NCI-H1048 (cell line): ENCODE data around the gene NLK.
"Not testable (repeated sequence)": the region's sequence is repeated elsewhere in the genome, so short reads cannot be mapped to it uniquely, and the experiment has no call there.

Experiments
- DNase-seq: peaks from one replicate; lab custom pipeline; 2025; lab: John Stamatoyannopoulos, UW

Gene NLK

DNA sequence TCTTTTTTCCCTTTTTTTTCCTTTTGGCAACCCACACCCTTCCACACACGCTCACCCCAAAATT, at the start of gene NLK:
Gene NLK (plus strand): TSS at position 21 of the 64 bp plus-strand sequence. CDS start 197 bp downstream, outside the sequence.
- DNase-seq = no peak

DNA sequence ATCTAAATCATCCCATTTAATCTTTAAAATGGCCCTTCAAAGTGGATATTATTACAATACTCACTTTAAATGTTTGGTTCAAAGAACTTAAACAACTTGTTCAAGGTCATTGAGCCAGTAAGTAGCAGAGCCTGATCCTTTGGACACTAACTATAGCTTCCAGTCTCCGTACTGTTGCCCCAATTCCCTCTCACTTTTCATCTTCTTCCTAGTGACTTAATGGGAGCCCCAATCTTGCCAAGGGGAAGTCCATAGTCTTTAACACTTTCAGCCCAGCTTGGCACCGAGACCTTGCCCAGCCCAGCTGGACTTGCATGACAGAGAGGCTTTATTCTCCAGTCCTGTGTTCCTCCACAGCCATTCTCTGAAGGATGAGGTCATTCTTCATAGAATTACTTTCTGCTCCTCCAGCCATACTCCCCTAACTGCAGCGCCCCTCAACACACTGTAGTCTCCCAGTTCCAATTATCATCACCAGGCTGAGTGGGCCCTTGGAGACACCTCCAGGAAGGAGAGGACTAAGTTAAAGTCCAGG, 49.2 kb upstream of the NLK start:
- no peak for DNase-seq

DNA sequence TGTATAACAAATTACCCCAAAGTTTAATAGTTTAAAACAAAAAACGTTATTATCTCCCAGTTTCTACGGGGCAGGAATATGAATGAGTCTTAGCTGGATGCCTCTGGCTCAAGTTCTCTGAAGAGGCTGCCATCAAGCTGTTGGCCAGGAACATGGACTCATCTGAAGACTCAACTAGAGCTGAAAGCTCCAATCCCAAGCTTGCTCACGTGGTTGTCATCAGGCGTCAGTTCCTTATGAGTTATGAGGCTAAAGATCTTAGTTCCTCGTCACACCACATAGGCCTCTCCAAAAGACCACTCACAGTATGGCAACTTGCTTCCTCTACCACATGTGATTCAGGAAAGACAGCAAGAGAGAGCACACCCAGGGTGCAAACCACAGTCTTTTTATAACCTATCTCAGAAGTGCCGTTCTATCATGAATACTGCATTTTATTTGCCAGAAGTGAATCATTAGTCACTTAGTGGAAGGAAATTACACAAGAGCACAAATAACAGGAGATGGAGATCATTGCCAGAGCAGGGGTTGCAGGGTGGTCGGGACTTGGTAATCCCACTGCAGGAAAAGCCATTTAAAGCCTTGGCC, 48.7 kb upstream of the NLK start:
- no peak for DNase-seq

DNA sequence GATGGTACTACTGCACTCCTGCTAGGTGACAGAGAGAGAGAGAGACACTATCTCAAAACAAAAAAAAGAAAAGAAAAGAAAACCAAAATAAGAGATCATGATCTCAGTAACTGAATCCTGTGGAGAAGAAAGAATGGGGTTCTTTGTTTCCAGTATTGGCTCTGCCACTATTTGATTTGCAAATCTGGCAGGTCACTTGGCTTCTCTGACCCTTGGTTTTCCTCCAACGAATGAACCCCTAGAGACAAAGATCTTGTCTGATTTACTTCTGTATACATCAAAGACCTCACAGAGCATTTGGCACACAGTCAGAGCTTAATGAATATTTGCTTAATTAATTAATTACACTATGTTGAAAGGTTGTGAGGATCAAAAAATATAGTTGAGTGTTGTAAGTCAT, 47.9 kb upstream of the NLK start:
- DNase-seq = no peak

DNA sequence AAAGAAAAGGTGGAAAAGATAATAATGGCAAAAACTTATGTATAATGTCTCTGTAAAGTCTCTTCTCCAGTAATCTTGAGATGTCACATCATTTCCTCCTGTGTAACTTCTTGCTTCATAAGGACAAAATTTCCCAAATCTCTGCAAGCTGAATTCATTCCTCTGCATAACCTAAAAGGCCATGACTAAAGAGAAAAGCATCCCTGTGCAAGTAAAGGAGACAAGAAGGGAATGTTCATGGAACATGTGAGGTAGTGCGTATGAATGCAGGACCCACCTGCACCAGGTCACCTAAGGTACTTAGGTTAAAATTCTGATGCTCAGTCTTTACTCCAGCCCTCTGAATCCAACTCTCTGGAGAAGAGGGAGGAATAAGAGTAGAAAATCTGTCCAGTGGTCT, 46.9 kb upstream of the NLK start:
- DNase-seq = no peak

DNA sequence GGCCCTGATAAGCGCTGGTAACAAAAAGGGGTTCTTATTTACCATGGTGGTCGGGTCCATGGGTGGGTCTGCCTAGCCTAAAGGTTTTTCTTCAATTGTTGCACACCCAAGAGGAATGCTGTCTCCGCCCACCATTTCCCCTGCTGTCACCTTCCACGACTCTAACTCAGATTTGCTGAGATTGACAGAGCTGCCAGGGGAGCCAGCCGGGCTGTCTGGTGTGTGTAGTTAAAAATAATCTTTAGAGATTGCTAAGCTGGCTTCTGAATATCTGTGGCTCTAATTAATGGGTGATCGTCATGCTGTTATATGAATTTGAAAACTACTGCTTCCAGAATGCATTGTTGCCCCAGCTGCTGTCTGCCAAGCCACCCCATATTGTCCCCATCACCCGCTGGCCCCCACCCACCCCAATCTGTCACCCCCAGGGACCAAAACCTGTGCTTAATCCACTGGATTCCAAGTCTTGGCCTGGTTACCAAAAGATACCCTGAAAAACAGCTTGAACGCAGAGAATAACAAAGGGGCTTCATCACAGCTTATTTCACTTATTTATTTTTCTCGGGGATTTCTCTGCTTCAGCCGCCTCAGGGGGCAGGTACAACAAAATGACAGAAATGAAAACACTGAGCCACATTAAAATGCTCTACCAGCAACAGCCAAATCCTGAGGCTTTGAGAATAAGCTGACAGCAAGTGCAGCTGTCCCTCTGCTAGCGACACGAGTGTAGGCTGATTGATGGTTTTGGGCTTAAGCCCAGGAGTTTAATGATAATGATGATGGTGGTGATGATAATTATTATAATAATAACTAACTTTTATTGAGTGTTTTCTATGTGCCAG, 46.1 kb upstream of the NLK start:
- DNase-seq = no peak

DNA sequence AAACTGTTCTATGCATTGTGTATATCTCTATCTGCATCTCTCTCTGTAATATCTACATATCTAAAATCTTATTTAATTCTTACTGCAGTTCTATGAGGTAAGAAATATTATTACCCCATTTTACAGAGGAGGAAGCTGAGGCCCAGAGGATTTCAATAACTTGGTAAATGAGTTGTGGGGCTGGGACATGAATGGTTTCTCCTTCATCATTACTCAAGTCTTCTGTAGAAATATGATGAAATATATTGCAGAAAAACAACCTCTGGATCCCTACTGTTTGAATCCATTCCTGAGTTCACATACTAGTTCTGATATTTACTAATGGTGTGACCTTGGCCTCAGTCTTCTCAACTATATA, 45.5 kb upstream of the NLK start:
- no peak for DNase-seq

DNA sequence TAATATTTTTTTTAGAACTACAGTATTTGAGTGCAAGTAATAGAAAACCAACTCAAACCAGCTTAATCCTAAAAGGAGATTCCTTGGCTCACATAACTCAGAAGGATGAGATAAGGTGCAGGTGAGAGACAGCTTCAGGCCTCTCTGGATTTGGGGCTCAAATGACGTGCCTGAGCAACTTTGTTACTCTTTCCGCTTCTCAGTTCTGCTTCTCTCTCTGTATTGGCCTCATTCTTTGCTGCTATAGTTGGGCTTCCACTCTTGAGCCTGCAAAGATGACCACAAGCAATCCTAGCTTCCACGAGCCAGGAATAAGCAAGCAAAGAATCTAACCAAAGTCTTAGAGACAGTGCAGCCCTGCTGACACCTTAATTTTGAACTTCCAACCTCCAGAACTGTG, 45.0 kb upstream of the NLK start:
- no peak for DNase-seq

DNA sequence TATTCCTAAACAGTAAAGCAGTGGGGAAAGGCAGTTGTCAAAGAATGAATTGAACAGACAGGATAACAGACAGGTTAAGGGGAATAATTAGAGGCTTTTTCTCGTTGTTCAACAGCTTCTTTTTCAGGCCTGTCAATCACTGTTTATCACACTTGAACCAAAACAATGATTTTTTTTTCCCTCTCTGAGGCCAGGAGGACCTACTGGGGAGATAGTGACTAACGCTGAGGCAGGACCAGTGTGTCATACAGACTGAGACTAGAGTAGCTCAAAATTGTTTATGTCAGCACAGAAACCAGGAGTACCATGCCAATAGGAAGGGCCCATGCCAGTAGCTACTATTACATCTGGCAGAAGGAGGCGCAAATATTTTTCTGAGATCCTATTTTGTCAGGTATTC, 41.3 kb upstream of the NLK start:
- no peak for DNase-seq

DNA sequence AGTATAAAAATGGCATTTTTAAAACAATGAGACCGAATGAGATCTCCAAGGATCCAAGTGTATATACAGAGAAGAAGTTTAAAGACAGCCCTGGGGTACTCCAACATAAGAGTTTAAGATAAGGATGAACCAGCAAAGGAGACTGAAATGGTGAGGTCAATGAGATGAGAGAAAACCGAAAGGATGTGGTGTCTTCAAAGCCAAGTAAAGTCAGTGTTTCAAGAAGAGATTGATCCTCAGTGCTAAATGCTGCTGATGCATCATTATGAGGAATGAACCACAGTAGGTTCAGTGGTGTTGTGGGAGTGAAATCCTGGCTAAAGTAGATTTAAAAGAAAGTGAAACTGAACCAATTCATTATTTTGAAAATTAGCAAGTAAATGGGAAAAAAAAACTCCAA, 38.1 kb upstream of the NLK start:
- no peak for DNase-seq

DNA sequence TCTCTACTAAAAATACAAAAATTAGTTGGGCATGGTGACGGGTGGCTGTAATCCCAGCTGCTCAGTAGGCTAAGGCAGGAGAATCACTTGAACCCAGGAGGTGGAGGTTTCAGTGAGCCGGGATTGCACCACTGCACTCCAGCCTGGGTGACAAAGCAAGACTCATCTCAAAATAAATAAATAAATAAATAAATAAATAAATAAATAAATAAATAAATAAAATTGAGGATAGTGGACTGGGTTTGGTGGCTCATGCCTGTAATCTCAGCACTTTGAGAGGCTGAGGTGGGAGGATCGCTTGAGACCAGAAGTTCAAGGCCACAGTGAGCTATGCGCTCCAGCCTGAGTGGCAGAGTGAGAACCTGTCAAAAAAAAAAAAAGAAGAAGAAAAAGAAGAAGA, 34.6 kb upstream of the NLK start:
- DNase-seq = not testable (repeated sequence)

DNA sequence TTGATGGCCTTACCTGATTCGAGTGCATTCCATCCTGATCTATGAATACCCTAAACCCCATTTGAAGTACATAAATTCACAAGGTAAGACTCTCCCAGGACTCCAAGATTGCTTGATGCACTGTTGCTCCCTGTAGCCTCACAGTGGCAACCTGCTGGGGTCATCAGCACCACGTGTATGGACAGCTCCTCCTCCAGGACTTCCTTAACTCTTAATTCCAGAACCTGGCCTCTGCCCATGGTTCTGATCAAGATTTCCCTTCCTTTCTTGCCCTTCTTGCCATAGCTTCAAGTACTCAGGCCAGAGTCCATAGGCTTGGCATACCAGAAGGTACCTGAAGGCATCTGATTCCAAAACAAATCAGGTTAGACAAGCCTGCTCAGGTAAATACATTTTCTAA, 34.0 kb upstream of the NLK start:
- DNase-seq = no peak

DNA sequence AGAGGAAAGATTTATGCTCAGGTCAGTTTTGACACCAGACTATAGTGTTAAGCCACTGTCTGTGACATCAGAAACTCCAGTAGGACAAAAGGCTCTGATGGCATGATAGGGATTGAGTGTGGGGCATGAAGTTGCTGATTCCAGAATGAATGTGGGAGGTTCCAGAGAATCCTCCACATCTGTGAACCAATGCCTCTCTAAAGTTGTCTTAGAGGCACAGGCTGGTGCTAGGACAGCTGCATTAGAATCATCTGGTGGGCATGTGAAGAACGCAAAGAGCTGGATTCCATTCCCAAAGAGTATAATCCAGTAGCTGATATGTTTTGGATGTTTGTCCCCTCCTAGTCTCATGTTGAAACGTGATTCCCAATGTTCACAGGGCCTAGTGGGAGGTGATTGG, 32.1 kb upstream of the NLK start:
- DNase-seq = no peak

DNA sequence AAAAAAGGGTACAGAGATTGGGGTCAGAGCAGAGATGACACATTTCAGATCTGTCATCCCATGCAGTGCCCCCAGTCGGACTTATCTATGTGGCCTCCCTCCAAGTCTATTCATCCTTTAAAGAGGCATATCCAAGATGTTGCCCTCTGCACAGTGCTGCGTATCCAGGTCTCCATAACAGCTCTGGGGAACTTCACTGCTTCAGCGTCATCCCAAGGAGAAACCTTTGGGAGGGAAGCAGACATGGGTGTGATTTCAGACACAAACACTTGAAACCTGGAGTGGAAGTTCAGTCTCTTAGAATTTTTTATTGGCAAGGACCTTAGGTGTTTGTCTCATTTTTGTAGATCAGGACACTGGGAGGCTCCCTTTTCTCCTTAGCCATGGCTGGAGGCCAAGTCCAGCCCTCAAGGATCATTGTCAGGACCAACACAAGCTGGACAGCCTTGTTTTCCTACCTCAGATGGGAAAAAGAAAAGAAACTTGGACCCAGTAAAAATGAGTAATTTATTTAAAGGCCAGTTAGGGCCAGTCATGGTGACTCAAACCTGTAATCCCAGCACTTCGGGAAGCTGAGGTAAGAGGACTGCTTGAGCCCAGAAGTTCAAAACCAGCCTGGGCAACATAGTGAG, 23.9 kb upstream of the NLK start:
- no peak for DNase-seq

DNA sequence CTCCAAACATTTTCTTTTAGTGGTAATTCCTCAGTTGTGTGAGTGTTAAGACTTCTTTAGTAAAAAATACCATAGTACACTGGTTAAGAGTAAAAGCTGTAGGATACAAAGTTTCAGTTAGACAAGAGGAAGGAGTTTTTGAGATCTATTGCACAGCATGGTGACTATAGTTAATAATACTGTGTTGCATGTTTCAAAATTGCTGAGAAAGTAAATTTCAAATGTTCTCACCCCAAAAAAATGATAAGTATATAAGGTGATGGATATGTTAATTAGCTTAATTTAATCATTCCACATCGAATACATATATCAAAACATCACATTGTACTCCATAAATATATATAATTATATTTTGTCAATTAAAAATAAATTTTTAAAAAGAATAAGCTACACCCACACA, 22.0 kb upstream of the NLK start:
- DNase-seq = no peak

DNA sequence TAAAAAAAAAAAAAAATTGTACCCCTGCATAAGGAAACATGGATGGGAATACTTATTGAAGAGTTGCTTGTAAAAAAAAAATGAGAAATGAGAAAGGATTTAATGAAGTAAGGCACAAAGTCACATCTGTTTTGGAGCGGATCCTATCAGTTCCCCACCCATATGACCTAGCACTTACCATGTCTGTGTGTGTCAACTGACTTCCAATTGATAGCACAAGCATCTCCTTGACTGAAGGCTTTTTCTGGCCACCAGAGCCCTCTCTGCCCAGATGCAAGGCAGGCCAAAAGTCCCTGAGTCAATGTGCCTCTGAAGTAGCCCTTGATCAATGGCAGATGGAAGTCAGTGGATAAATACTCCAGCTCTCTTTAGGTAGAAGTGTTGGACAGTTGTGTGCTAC, 13.4 kb upstream of the NLK start:
- no peak for DNase-seq

DNA sequence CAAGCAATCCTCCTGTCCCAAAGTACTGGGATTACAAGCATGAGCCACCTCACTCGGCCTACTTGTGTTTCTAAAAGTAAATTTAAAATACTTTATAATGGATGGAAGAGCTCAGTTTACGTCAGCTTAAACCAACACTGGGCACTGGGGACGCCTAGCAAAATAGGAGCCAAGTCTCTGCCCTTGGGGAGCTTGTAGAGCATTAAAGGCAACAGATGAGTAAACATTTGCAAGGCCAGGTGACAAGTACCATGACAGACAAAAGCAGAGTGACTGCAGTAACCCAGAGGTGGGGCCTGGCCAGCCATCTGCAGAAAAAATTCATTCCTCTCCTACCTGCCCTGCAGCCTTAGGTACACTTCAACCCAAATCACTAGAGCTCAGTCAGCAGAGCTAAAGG, 12.1 kb upstream of the NLK start:
- no peak for DNase-seq

DNA sequence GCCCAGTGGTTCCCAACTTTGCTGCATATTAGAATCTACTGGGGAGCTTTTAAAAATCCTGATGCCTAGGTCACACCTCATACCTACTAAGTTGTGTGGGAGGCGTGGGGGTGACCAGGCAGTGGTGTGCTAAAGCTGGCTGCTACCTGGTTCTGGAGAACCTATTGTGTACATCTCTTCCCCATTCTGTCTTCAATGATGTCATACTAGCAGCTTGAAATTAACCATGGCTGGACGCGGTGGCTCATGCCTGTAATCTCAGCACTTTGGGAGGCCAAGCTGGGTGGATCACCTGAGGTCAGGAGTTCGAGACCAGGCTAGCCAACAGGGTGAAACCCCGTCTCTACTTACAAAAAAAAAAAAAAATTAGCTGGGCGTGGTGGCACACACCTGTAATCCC, 11.3 kb upstream of the NLK start:
- DNase-seq = no peak

DNA sequence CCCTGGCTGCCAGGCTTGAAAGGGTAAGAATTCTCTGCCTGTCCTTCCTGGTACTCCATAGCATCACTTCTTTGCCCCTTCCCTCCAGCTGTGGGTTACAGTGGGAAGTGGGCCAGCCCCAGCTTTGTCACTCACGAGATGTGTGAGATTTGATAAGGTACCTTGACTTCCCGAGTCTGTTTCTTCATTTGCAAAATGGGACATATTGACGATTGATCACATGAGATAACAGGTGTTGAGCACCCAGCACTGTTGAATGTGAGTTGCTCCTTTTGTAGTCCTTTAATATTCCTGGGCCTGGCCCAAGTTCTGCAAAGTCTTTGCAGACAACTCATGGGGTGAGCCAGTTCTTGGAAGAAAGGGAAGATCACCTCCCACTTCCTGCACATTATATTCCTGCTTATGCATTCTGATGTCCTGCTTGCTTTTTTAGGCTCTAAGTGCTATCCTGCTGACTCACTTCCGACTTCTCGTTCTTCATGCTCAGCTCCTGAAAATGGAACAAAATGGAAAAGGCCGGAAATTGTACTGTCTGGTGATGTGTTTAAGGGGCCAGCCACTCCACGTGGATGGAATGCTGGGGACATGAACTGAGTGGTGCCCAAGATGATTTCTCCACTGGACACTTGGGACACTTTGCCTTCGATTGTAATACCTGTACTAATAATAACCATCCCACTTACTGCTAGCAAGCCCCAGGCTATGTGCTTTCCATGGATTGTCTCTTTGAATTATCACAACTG, 8.3 kb upstream of the NLK start:
- no peak for DNase-seq

DNA sequence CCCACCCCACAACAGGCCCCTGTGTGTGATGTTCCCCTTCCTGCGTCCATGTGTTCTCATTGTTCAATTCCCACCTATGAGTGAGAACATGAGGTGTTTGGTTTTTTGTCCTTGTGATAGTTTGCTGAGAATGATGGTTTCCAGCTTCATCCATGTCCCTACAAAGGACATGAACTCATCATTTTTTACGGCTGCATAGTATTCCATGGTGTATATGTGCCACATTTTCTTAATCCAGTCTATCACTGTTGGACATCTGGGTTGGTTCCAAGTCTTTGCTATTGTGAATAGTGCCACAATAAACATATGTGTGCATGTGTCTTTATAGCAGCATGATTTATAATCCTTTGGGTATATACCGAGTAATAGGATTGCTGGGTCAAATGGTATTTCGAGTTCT, 7.0 kb upstream of the NLK start:
- DNase-seq = not testable (repeated sequence)

DNA sequence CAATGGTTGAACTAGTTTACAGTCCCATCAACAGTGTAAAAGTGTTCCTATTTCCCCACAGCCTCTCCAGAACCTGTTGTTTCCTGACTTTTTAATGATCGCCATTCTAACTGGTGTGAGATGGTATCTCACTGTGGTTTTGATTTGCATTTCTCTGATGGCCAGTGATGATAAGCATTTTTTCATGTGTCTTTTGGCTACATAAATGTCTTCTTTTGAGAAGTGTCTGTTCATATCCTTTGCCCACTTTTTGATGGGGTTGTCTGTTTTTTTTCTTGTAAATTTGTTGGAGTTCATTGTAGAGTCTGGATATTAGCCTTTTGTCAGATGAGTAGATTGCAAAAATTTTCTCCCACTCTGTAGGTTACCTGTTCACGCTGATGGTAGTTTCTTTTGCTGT, 6.6 kb upstream of the NLK start:
- DNase-seq = not testable (repeated sequence)

DNA sequence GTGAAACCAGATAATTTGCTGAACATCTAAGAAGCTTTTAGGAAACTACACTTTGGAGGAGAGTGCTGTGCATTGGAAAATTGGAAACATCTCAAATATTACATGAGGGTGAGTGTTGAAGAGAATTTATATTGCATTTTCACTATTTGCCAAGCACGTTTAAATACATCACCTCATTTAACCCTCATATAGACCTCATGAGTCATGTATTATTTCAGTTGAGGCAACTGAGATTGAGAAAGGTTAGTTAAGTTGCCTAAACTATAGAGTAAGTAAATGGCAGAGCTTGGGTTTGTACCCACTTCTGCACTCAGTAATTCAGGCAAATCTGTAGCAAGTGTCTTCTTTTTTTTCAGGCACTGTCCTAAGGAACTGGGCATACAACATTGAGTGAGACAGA, 3.7 kb upstream of the NLK start:
- DNase-seq = no peak

DNA sequence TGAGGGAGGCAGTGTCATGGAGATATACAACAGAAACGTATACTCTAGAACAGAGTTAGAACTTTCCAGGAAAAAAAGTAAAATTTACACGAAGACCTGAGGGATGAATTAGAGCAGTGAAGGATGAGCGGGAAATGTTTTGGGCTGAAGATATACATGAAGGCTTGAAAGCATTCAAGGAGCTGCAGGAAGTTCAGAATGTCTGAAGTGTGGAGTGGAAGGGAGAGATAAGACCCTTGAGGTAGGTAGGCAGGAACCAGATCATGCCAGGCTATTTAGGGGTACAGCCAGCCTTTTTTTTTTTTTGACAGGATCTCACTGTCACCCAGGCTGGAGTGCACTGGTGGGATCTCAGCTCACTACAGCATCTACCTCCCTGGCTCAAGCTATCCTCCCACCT, 3.2 kb upstream of the NLK start:
- no peak for DNase-seq
